DND-41 (cell line): ENCODE measurements around the gene PIK3IP1.

ENCODE experiments used
- ATAC-seq: fragments of 200-7000 bp; cut with Tn5 transposase; 3 replicates; pipeline ENCODE4 v1.9.1; 2021; ENCODE audit warnings: low read depth; ENCODE audit not compliant: insufficient read depth
- DNase-seq: peaks from one replicate; pipeline ENCODE4 v3.0.0-alpha.2; 2020
- H2AFZ ChIP-seq: 2 replicates; pipeline ENCODE4 v1.6.0; 2012; ENCODE audit warnings: low read depth, low read length
- H3K27ac ChIP-seq: 2 replicates; pipeline ENCODE4 v1.5.1; 2012; ENCODE audit warnings: low read length, inconsistent platforms
- H3K27me3 ChIP-seq: fragments of 200-600 bp; sonication (generic); 2 replicates; pipeline ENCODE4 v1.6.0; 2012; ENCODE audit warnings: low read length, mild to moderate bottlenecking, inconsistent platforms; ENCODE audit not compliant: insufficient read depth, poor library complexity
- H3K36me3 ChIP-seq: 2 replicates; pipeline ENCODE4 v1.5.1; 2012; ENCODE audit warnings: low read length, inconsistent platforms; ENCODE audit not compliant: insufficient read depth
- H3K4me1 ChIP-seq: 2 replicates; pipeline ENCODE4 v1.5.1; 2012; ENCODE audit warnings: mild to moderate bottlenecking, low read length; ENCODE audit not compliant: insufficient read depth
- H3K4me2 ChIP-seq: 2 replicates; pipeline ENCODE4 v1.6.0; 2012; ENCODE audit warnings: mild to moderate bottlenecking, moderate library complexity, low read length, inconsistent platforms; ENCODE audit not compliant: insufficient read depth
- H3K4me3 ChIP-seq, 2 experiments: fragments of 200-600 bp in 1 of 2; shearing (Covaris generic) in 1 of 2; 2 replicates each; pipeline ENCODE4 v1.5.1; 2012 to 2016; ENCODE audit warnings: inconsistent platforms in 2 of 2, low read length in 2 of 2, mild to moderate bottlenecking in 2 of 2, low read depth in 1 of 2, moderate library complexity in 1 of 2
- H3K79me2 ChIP-seq: 2 replicates; pipeline ENCODE4 v1.6.0; 2012; ENCODE audit warnings: low read length, inconsistent platforms; ENCODE audit not compliant: insufficient read depth
- H3K9ac ChIP-seq: 2 replicates; pipeline ENCODE4 v1.6.0; 2012; ENCODE audit warnings: low read depth, mild to moderate bottlenecking, inconsistent platforms, low read length, moderate library complexity
- H3K9me3 ChIP-seq: 2 replicates; pipeline ENCODE4 v1.5.1; 2012; ENCODE audit warnings: low read length, moderate library complexity, mild to moderate bottlenecking, inconsistent platforms; ENCODE audit not compliant: insufficient read depth, severe bottlenecking
- H4K20me1 ChIP-seq: 2 replicates; pipeline ENCODE4 v1.6.0; 2012; ENCODE audit warnings: low read length; ENCODE audit not compliant: insufficient read depth
- EZH2 ChIP-seq: IDR thresholded peaks from 3 replicates; pipeline ENCODE4 v1.6.1; 2012; ENCODE audit warnings: borderline replicate concordance, low read depth, mild to moderate bottlenecking, moderate library complexity, low read length, inconsistent platforms; ENCODE audit not compliant: severe bottlenecking
- TF ChIP-seq, protein P1 (sequence below): IDR thresholded peaks from 2 replicates; pipeline ENCODE4 v1.5.1; 2012; ENCODE audit warnings: borderline replicate concordance, low read length, moderate library complexity, mild to moderate bottlenecking; ENCODE audit not compliant: poor library complexity, severe bottlenecking; ENCODE audit errors: extremely low read depth

The PIK3IP1 gene

DNA sequence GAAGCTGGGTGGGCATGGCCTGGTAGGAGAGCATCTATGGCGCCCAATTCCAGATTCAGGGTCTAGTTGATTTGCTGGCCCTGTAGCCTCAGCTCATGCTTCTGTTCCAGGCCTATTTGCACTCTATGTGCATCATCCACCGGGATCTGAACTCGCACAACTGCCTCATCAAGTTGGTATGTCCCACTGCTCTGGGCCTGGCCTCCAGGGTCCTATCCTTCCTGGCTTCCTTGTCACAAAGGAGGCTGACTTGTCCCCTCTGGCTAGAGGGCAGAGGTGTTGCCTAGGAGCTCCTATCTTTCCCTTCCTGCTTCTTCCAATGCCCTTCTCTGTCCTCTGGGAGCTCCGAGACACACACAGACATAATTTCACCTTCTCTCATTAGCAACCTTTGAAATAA lies 21.3 kb downstream of the PIK3IP1 start:
- H4K20me1 ChIP-seq: no peaks in the 10 kb centered on the region; the same call in 1 of the 2 replicates
- H2AFZ ChIP-seq: no peak overlapping the region
- no peak overlapping the region for H3K4me3 ChIP-seq
- no peak overlapping the region for H3K4me2 ChIP-seq
- no peaks in the 10 kb centered on the region for H3K79me2 ChIP-seq
- no peak overlapping the region for H3K27ac ChIP-seq
- H3K27me3 ChIP-seq: no peaks in the 10 kb centered on the region
- H3K9ac ChIP-seq: no peak overlapping the region
- H3K36me3 ChIP-seq: peaks cover 67% of the 10 kb centered on the region
- H3K4me1 ChIP-seq: no peaks in the 10 kb centered on the region
- H3K9me3 ChIP-seq: no peaks in the 10 kb centered on the region
- ATAC-seq (no peak), DNase-seq (no peak)
- TF ChIP-seq, protein P1, sequence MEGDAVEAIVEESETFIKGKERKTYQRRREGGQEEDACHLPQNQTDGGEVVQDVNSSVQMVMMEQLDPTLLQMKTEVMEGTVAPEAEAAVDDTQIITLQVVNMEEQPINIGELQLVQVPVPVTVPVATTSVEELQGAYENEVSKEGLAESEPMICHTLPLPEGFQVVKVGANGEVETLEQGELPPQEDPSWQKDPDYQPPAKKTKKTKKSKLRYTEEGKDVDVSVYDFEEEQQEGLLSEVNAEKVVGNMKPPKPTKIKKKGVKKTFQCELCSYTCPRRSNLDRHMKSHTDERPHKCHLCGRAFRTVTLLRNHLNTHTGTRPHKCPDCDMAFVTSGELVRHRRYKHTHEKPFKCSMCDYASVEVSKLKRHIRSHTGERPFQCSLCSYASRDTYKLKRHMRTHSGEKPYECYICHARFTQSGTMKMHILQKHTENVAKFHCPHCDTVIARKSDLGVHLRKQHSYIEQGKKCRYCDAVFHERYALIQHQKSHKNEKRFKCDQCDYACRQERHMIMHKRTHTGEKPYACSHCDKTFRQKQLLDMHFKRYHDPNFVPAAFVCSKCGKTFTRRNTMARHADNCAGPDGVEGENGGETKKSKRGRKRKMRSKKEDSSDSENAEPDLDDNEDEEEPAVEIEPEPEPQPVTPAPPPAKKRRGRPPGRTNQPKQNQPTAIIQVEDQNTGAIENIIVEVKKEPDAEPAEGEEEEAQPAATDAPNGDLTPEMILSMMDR: no peak
- no peak for TF ChIP-seq EZH2

DNA sequence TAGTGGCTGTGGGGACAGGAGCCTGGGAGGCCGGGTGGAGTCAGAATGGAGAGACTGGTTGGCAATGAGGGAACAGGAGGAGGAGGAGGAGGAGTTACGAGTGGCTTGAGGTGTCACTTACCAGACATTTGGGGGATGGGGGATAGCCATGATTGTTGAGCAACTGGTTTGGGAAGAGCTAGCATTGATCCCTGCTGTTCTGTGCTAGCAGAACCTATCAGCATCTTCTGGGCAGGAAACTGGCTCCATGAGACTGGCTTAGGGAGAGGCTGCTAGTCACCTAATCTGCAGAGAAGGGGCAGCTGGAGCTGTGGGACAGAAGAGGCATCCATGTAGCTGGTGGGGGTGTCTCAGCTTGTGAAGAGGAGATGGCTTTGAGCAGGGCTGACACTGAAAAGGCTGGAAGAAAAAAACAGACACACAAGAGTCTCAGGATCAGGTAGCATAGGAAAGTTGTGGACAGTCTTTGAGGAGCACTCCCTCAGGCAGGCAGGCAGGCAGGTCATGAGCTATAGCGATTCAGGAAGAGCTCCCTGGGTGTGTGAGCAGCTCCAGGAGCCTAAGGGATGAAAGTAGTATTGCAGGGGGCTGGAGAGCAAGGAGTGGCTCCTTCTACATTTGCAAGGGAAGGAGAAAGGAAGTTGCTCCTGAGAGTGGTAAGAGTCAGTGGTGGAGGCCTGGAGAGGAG lies 22.3 kb downstream of the PIK3IP1 start:
- H3K9ac ChIP-seq: no peak overlapping the region

DNA sequence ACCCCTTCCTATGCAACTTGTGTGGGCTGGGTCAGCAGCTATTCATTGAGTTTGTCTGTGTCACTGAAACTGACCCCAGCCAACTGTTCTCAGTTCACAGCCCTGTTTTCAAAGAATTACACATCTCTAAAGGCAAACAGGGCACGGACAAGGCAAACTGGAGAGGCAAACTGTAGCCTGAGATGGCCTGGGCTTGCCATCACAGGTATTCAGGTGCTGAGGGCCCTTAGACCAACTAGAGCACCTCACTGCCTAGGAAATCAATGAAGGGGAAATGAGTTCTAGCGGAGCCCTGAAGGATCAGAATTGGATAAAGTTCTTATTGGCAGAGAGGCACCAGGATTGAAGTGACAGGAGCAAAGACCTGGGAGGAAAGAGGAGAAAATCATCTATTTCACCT lies 24.0 kb downstream of the PIK3IP1 start:
- DNase-seq (no peak), ATAC-seq (no peak)
- no peak overlapping the region for H3K4me2 ChIP-seq
- H2AFZ ChIP-seq: no peak overlapping the region
- H3K27me3 ChIP-seq: no peaks in the 10 kb centered on the region
- no peaks in the 10 kb centered on the region for H3K79me2 ChIP-seq
- no peak overlapping the region for H3K9ac ChIP-seq
- no peaks in the 10 kb centered on the region for H3K9me3 ChIP-seq
- peaks cover 60% of the 10 kb centered on the region for H3K36me3 ChIP-seq
- TF ChIP-seq, protein P1: no peak
- TF ChIP-seq EZH2: no peak
- no peaks in the 10 kb centered on the region; the same call in 1 of the 2 replicates for H4K20me1 ChIP-seq
- no peak overlapping the region for H3K27ac ChIP-seq
- H3K4me3 ChIP-seq: no peak overlapping the region
- H3K4me1 ChIP-seq: no peaks in the 10 kb centered on the region

More for the DNA sequence above, 22.3 kb downstream of the PIK3IP1 start:
- Histone ChIP-seq H3K27me3 (no peaks in the 10 kb centered on the region), H4K20me1 (no peaks in the 10 kb centered on the region; the same call in 1 of the 2 replicates), H3K9me3 (no peaks in the 10 kb centered on the region), H3K36me3 (peaks cover 63% of the 10 kb centered on the region), H3K4me3 (no peak overlapping the region), H3K4me2 (no peak overlapping the region), H3K27ac (no peak overlapping the region), H2AFZ (no peak overlapping the region), H3K4me1 (no peaks in the 10 kb centered on the region), H3K79me2 (no peaks in the 10 kb centered on the region)
- DNase-seq: no peak
- no peak for TF ChIP-seq EZH2
- TF ChIP-seq, protein P1: no peak
- ATAC-seq: no peak
